SW480 (cell line): ENCODE data around the gene KLK5.
A peak's percentile ranks its signal among the peaks of the same experiment; 100 is the strongest.

Experiments
- DNase-seq: peaks from one replicate; pipeline ENCODE4 v3.0.0-alpha.2; 2016; ENCODE audit warnings: low spot score

KLK5 gene

GRCh38 chr19:50969413-50969760, 16.5 kb upstream of the KLK5 start, which contains the start of gene KLK6:
TSS of gene KLK6 (minus strand) at chr19:50969591. CDS start at chr19:50968104, 1,487 bp downstream.
- peak; percentile 99 for DNase-seq

DNA sequence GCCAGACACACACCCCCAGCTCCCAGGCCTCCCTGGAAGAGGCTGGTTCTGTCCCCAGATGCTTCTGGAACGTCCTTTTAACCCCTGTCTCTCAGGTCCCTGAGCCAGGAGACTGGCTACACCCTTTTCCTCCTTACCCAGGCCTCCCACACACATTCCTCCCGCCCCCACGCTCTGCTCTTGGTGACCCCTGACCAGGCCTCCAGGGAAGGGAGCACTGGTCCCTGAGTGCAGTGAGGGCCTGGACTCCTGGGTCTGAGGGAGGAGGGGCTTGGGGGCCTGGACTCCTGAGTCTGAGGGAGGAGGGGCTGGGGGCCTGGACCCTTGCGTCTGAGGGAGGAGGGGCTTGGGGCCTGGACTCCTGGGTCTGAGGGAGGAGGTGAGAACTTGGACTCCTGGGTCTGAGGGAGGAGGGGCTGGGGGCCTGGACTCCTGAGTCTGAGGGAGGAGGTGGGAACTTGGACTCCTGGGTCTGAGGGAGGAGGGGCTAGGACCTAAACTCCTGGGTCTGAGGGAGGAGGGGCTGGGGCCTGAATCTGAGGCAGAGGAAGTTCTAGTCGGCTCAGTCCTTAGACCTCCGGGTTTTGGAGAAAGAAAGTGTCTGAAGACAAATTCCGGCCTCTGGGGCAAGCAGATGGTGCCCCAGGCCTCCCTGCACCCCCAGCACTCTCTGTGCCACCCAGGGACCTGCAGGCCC, 16.0 kb upstream of the KLK5 start:
- DNase-seq: peak; percentile 54

DNA sequence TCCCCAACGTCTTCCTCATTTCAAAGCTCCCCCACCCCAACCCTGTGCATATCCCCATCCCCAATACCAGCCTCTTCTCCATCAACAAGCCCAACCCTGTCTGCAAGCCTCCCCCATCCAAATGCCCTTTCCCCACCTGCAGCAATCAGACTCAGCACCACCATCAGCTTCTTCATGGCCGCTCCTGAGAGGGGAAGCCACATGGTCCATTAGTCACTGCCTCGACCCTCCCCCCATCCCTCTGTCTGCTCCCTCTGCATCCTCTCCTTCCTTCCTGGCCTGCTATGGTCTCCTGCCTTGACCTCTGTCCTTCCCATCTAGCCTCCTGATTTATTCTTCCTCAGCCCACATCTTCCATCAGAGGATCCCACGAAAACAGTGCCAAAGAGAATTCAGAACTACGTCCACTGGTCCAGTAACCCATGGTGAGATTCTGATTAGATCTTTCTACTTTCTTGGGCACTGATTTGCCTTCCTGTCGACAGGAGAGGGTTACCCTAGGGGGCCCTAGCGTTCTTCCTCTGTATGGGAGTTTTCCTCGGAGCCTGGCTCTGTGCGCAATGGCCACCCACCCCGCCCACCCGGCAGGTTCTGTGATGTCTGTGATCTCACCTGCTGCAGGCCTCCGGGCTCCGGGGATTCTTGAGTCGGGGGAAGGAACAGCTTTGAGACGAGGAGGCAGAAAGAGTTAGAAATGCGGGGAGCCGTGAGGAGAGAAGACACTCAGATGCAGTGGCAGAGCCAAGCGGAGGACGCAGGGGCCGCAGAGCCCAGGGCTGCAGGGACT, 15.3 kb upstream of the KLK5 start:
- peak; percentile 57 for DNase-seq

DNA sequence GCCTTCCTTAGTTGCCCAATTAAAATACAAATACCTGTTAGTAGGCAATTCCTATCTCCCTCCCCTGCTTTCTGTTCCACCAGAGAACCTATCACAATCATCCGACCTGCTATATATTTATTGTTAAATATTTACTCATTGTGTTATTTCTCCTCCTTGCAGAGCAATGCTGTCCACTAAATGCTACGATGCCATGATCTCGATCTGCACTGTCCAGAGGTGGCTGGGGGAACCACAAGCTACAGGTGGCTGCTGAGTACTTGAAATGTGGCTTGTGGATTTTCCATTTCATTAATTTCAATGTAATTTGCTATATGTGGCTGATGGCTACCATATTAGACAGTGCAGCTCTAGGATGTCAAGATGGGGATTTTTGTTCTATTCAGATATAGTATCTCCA, 11.4 kb upstream of the KLK5 start:
- DNase-seq: no peak

GRCh38 chr19:50963381-50963780, 10.5 kb upstream of the KLK5 start:
- no peak for DNase-seq

GRCh38 chr19:50962245-50962644, 9.4 kb upstream of the KLK5 start:
- peak; percentile 54 for DNase-seq

- DNase-seq: peak; percentile 58
Observed at GRCh38 chr19:50959731-50960500, 7.1 kb upstream of the KLK5 start.

- no peak for DNase-seq
Observed at GRCh38 chr19:50957587-50957986, 4.7 kb upstream of the KLK5 start.

GRCh38 chr19:50949861-50950260, 3.0 kb downstream of the KLK5 start:
- no peak for DNase-seq

- DNase-seq: no peak
Observed at GRCh38 chr19:50947123-50947522, 5.7 kb downstream of the KLK5 start.

GRCh38 chr19:50944795-50945194, 8.0 kb downstream of the KLK5 start:
- DNase-seq: no peak

DNA sequence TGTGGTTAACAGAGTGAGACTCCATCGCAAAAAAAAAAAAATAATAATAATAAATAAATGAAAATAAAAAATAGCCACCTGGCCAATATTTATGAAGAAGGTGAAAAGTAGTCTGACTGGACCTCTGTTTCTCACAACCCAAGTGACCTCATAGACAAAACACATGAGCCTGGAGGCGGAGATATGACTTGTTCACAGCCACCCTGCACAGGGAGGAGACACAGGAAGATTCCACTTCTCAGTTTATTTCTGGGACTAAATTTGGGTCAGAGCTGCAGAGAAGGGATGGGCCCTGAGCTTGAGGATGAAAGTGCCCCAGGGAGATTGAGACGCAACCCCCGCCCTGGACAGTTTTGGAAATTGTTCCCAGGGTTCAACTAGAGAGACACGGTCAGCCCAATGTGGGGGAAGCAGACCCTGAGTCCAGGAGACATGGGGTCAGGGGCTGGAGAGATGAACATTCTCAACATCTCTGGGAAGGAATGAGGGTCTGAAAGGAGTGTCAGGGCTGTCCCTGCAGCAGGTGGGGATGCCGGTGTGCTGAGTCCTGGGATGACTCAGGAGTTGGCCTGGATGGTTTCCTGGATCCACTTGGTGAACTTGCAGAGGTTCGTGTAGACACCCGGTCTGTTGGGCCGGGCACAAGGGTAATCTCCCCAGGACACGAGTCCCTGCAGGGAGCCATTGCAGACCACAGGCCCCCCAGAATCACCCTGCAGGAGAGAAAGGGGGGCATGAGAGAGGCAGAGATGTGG, 9.6 kb downstream of the KLK5 start:
- DNase-seq: no peak

DNA sequence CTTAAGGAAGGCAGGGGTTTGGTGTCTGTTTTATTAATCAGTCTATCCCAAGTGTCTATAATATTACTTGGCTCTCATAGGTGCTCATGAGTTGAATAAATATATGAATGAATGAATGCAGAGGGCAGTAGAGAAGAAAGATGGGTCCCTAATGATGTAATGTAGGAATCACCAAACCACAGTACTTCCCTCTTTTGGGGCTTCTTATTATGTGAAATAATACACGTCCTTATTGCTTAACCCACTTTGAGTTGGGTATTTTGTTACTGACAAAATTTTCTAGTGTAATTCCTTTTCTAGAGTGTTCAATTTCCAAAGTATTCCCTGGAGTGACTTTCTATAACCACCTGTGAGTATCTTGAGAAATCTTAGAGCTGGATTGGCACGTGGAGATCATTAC, 13.2 kb downstream of the KLK5 start:
- no peak for DNase-seq

DNA sequence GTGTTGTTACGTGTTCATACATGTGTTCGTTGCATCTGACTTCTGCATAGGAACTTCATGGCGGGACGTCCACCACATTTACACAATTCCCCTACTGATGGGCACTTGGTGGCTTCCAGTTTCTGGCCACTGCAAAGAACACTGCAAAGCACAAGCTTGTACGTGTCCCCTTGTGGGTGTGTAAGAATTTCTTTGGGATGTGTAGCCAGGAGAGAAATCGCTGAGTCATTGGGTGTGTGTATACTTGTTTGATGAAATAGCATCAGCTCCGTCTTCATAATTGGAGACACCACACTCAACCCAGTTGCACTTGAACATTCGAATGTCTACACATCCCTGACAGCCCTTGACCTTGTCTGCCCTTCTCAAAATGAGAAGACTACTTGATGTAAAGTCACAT, 19.2 kb downstream of the KLK5 start:
- peak; percentile 90 for DNase-seq

- peak; percentile 71 for DNase-seq
Observed at GRCh38 chr19:50932690-50933083, 20.2 kb downstream of the KLK5 start.

- DNase-seq: peak; percentile 95
Observed at GRCh38 chr19:50932018-50932689, 20.7 kb downstream of the KLK5 start.

DNA sequence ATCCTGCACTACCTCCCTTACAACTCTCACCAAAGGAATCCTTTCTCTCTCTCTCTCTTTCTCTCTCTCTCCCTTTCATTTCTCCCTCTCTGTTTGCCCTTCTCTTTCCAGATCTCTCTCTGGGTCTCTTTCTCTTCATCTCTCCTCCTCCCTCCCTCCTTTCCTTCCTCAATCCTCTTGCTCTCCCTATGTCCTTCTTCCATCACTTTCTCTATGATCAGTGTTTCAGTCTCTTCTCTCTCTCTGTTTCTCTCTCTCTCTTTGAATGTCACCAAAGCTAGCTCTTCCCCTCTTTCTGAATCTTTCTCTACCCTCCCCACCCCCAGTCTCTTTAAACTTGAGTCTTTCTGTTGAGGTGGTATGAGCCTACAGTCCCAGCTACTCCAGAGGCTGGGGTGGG, 21.8 kb downstream of the KLK5 start:
- no peak for DNase-seq

DNA sequence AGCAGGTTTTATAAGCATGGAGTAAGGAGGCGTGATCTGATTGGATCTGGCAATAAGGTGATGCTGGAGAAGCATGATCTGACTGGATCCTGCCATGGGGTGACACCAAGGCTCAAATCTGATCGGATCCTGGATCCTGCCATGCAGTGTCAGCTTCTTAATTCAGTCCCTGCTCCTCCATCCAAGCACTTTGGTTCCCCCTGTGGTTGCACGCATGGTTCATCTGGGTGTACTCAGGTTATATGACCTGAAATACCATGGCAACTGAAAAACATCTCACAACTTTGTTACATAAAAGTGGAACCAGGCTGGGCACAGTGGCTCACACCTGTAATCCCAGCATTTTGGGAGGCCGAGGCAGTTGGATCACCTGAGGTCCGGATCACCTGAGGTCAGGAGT, 24.0 kb downstream of the KLK5 start:
- DNase-seq: peak; percentile 34

- DNase-seq: no peak
Observed at GRCh38 chr19:50926144-50926543, 26.7 kb downstream of the KLK5 start.

DNA sequence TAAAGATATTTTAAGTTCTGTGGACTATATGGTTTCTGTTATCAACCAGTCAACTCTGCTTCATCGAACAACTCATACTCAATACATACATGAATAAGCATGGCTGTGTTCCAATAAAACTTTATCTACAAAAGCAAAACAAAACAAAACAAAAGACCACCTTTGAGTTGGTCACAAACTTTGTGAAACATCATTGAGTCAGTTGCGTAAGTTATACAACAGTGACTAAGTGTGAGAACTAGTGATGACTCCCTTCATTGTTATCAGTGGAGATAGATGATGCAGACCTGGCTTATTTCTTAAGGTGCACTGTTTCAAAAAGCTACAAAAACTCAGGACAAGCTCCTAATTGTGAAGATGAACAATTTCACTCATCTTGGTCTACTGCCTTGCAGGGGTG, 27.1 kb downstream of the KLK5 start:
- no peak for DNase-seq

GRCh38 chr19:50924586-50924985, 28.3 kb downstream of the KLK5 start:
- no peak for DNase-seq
